Activated T-cell treated with anti-CD3 and anti-CD28 coated beads, Interleukin-2, amount 50 U/mL, for 4 hours (primary cell): ENCODE measurements around the gene KCNE2. TPM values are rescaled to one million over a fixed set of nuclear protein-coding genes. Genes with fewer than 3 reads are reported as not detected.
A peak's percentile ranks its signal among the peaks of the same experiment; 100 is the strongest.
"Not testable (repeated sequence)": the region's sequence is repeated elsewhere in the genome, so short reads cannot be mapped to it uniquely, and the experiment has no call there.

Experiments used
- ATAC-seq, 2 donors: fragments of 200-7000 bp; cut with Tn5 transposase; one replicate each; pipeline ENCODE4 v1.10.0; 2021
- DNase-seq: peaks from one replicate; pipeline ENCODE4 v3.0.0-alpha.2; 2020
- H3K27me3 Mint-ChIP-seq: one replicate; pipeline ENCODE4 v1.8.0; 2021; ENCODE audit warnings: low read depth, mixed read lengths
- H3K36me3 Mint-ChIP-seq: one replicate; pipeline ENCODE4 v1.8.0; 2022; ENCODE audit warnings: mixed read lengths; ENCODE audit not compliant: insufficient read depth
- H3K4me1 Mint-ChIP-seq: one replicate; pipeline ENCODE4 v1.8.0; 2021; ENCODE audit warnings: low read depth, mixed read lengths
- H3K4me3 Mint-ChIP-seq: one replicate; pipeline ENCODE4 v1.8.0; 2021; ENCODE audit warnings: mild to moderate bottlenecking, moderate library complexity, mixed read lengths
- H3K9me3 Mint-ChIP-seq: one replicate; pipeline ENCODE4 v1.8.0; 2021; ENCODE audit warnings: mixed read lengths
- total RNA-seq, 3 donors: library from RNA; stranded (reverse); gene quantifications; one replicate each; pipeline ENCODE4 v1.2.1, GENCODE V29; 2021

The KCNE2 gene
- total RNA-seq, 3 donors from 2014 or later = not detected

DNA sequence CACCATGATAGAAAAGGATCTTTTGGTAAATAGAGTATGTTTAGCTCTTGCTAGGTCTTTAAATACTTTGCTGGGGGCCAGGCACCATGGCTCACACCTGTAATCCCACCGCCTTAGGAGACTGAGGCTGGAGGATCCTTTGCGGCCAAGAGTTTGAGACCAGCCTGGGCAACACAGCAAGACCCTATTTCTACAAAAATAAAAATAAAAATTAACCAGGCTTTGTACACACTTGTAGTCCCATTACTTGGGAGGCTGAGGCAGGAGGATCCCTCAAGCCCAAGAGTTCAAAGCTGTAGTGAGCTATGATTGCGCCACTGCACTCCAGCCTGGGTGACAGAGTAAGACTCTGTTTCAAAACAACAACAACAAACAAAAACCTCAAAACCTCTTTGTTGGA is 1.1 kb upstream of the KCNE2 start:
- Mint-ChIP-seq H3K4me1 (peaks cover 3% of the 10 kb centered on the region), H3K27me3 (peaks cover 15% of the 10 kb centered on the region), H3K9me3 (peaks cover 4% of the 10 kb centered on the region), H3K36me3 (no peaks in the 10 kb centered on the region), H3K4me3 (no peak overlapping the region)
- ATAC-seq (no peak), DNase-seq (no peak)

GRCh38 chr21:34364921-34365320 is 1.1 kb downstream of the KCNE2 start:
- no peak overlapping the region for H3K4me3 Mint-ChIP-seq
- peaks cover 12% of the 10 kb centered on the region for H3K27me3 Mint-ChIP-seq
- H3K4me1 Mint-ChIP-seq = peaks cover 3% of the 10 kb centered on the region
- H3K36me3 Mint-ChIP-seq = no peaks in the 10 kb centered on the region
- no peaks in the 10 kb centered on the region for H3K9me3 Mint-ChIP-seq
- no peak for DNase-seq
- ATAC-seq = no peak

DNA sequence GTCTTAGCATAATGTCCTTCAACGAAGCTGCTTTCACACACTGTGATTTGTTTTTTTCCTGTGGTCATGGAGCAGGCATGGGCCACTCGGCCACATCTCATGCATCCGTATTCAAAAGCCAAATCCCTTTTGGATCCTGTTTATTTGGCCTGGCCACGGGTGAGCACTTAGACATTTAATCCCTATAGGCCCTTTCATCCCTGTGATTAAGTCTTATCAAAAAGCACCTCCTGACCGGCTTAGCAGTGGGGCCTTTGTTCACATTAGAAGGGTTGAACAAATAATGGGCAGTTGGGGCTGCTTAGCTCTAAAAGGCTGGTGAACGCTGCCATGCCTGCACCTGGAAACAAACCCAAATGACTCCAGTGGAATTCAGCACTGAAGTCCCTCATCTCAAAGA is 2.0 kb downstream of the KCNE2 start:
- ATAC-seq (no peak), DNase-seq (no peak)
- H3K4me1 Mint-ChIP-seq = peaks cover 3% of the 10 kb centered on the region
- peaks cover 17% of the 10 kb centered on the region for H3K27me3 Mint-ChIP-seq
- H3K9me3 Mint-ChIP-seq = no peaks in the 10 kb centered on the region
- no peak overlapping the region for H3K4me3 Mint-ChIP-seq
- H3K36me3 Mint-ChIP-seq = no peaks in the 10 kb centered on the region

DNA sequence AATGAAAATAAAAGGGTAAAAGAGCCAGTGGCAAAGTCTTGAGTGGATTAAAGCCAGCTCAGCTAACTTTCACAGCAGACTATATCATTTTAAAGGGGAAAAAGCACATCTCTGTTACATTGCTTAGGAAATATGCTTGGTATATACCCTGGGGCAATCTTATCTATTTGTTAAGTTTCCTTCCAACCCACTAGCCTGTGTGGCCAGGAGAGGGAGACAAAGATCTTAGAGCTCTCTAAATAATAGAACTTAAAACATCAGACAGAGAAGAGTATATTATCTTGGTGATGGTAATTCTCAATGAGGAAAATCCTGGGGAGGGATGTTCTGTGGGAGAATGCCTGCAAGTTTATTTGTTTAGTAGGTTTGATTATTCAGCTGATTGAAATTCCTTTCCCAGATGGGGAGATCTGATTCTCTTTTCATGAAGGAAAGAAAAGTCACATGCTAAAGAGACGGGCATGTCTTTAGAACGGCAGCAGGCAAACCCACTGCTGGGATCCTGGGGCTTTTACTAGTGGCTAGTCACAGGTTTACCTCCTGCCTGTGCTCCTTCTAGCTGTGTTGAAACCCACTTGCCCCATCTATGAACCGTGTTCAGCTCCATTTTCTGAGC is 3.6 kb downstream of the KCNE2 start:
- ATAC-seq = peak in 1 of 2 donors; percentile 72
- Mint-ChIP-seq H3K4me3 (no peak overlapping the region), H3K36me3 (no peaks in the 10 kb centered on the region), H3K4me1 (no peaks in the 10 kb centered on the region), H3K9me3 (no peaks in the 10 kb centered on the region), H3K27me3 (peaks cover 14% of the 10 kb centered on the region)
- DNase-seq = peak; percentile 22

GRCh38 chr21:34369741-34370140 is 5.9 kb downstream of the KCNE2 start:
- Mint-ChIP-seq H3K36me3 (no peaks in the 10 kb centered on the region), H3K4me1 (no peaks in the 10 kb centered on the region), H3K4me3 (no peak overlapping the region), H3K27me3 (peaks cover 14% of the 10 kb centered on the region), H3K9me3 (no peaks in the 10 kb centered on the region)
- DNase-seq (no peak), ATAC-seq (no peak)

- ATAC-seq (no peak), DNase-seq (no peak)
- H3K4me1 Mint-ChIP-seq = no peaks in the 10 kb centered on the region
- no peaks in the 10 kb centered on the region for H3K9me3 Mint-ChIP-seq
- H3K27me3 Mint-ChIP-seq = peaks cover 14% of the 10 kb centered on the region
- no peaks in the 10 kb centered on the region for H3K36me3 Mint-ChIP-seq
- H3K4me3 Mint-ChIP-seq = no peak overlapping the region
Observed at GRCh38 chr21:34372321-34372720, 8.5 kb downstream of the KCNE2 start.

- ATAC-seq, DNase-seq, H3K4me3 Mint-ChIP-seq, H3K9me3 Mint-ChIP-seq, H3K27me3 Mint-ChIP-seq, H3K36me3 Mint-ChIP-seq, H3K4me1 Mint-ChIP-seq: not testable (repeated sequence)
Observed at GRCh38 chr21:34374462-34374861, 10.7 kb downstream of the KCNE2 start.

- H3K9me3 Mint-ChIP-seq, H3K36me3 Mint-ChIP-seq, H3K4me3 Mint-ChIP-seq, H3K4me1 Mint-ChIP-seq, DNase-seq, H3K27me3 Mint-ChIP-seq: not testable (repeated sequence)
- ATAC-seq = peak; percentile 94 to 98
Observed at GRCh38 chr21:34374940-34375618, 11.3 kb downstream of the KCNE2 start, which contains the start of gene SMIM11. Gene SMIM11, plus strand, starts transcription at chr21:34375507. Its CDS starts 3,998 bp downstream, at chr21:34379505.

DNA sequence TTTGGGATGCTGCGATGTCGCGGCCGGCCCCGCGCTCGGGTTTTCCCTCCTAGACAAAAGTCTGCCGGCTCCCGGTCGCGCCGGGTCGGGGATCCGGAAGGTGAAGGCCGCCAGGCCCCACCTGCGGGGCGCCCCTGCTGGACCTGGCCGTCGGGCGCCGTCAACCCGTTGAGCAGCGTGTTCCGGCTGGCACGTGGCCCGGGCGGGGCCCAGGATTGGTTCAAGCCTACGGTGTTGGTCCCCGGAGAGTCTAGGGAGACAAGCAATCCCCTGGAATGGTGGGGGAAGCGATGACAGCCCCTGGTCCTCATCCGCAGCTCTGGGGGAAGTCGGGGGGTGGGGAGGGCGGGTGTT is 11.8 kb downstream of the KCNE2 start:
- not testable (repeated sequence) for H3K4me1 Mint-ChIP-seq, H3K9me3 Mint-ChIP-seq, H3K27me3 Mint-ChIP-seq, H3K4me3 Mint-ChIP-seq, H3K36me3 Mint-ChIP-seq, DNase-seq
- ATAC-seq = peak; percentile 76 to 82

DNA sequence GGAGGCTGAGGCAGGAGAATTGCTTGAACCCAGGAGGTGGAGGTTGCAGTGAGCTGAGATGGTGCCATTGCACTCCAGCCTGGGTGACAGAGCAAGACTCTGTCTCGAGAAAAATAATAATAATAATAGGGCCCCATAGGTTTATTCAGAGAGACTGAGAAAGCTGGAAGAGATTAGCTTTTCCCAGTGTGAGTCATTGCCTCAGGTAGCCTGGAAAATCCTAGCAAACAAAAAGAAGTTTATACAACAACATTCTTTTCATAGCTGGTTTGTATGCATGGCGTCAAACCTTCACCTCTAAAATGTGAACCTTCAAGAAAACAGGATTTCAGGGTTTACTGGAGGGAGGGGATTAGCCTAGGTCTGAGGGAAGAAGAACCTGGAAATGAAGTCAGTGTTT is 19.3 kb downstream of the KCNE2 start:
- not testable (repeated sequence) for H3K9me3 Mint-ChIP-seq, ATAC-seq, H3K27me3 Mint-ChIP-seq, H3K36me3 Mint-ChIP-seq, H3K4me3 Mint-ChIP-seq, H3K4me1 Mint-ChIP-seq, DNase-seq

DNA sequence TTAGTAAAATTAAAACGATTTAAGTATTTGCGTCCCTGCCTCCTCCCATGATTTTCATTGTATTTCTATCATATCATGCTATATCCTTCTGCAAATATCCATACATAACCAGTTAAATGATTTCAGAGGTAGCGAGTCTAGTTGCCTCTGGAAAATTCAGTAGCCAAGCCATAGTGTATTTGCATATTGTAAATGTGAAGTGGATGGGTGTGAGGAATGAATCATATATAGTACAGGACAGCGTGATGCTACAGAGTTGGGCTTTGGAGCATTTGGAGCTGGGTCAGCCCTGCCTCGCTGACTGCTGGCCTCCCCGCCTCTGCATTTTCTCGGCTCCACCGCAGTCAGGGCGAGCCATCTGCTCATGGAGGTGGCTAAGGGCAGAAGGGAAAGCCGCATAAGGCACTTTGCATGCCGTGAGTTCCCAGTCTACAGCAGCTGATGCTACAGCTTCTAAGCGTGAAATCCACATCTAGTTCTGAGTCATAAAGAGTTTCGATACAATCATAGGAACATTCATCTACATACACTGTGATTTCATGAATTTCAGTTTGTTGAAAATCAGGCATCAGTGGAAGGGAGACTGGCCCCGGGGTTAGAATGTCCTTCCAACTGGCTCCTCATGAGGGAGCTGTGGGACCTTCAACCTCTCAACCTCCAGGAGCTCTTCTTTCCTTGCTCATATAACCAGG is 20.1 kb downstream of the KCNE2 start:
- DNase-seq, H3K9me3 Mint-ChIP-seq, H3K27me3 Mint-ChIP-seq, H3K36me3 Mint-ChIP-seq, H3K4me1 Mint-ChIP-seq, H3K4me3 Mint-ChIP-seq: not testable (repeated sequence)
- ATAC-seq = peak; percentile 90 to 94

GRCh38 chr21:34400522-34400921 is 36.7 kb downstream of the KCNE2 start:
- not testable (repeated sequence) for H3K27me3 Mint-ChIP-seq, DNase-seq, H3K4me3 Mint-ChIP-seq, H3K36me3 Mint-ChIP-seq, H3K9me3 Mint-ChIP-seq, ATAC-seq, H3K4me1 Mint-ChIP-seq

DNA sequence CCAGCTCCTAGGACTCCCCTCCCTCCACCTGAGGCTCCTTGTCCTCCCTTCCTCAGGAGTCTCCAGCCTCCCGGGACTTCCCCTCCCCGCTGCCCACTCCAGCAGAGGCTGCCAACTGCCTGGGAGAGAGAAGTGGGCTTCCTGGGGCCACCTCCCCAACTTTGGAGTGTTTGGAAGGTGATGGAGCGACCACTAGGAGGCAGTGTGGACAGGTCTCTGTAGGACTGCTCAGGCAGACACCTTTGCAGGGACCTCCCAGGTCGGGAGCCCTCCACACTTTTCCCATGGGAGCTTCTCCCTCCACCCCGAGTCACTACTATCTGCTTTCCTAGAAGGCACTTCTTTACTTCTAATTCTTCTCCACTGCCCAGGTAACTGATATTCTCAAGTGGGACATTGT is 40.9 kb downstream of the KCNE2 start:
- not testable (repeated sequence) for H3K27me3 Mint-ChIP-seq, ATAC-seq, H3K4me1 Mint-ChIP-seq, H3K4me3 Mint-ChIP-seq, DNase-seq, H3K36me3 Mint-ChIP-seq, H3K9me3 Mint-ChIP-seq

DNA sequence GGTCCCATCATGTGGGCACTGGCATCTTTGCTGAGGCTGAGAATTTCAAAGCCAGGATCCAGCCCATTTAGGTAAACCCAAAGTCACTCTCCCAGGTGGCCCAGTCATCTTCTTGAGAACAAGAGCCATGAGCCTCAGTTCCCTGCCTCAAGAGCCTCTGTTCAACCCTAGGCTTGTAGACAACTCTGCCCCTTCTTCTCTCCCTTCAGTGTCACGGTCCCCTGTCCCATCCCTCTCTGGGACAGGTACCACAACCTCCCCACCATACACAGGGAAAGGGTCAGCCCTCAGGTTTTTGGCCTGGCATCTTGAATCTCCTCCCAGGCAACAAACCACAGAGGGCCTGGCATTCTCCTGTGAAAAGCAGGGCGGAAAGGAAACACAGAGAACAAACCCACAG is 41.9 kb downstream of the KCNE2 start:
- not testable (repeated sequence) for H3K36me3 Mint-ChIP-seq, ATAC-seq, H3K4me1 Mint-ChIP-seq

GRCh38 chr21:34406102-34406501 is 42.3 kb downstream of the KCNE2 start:
- peak; percentile 83 to 93 for ATAC-seq

More for the DNA sequence above, 41.9 kb downstream of the KCNE2 start:
- not testable (repeated sequence) for DNase-seq, H3K4me3 Mint-ChIP-seq, H3K9me3 Mint-ChIP-seq, H3K27me3 Mint-ChIP-seq

More at GRCh38 chr21:34406102-34406501, 42.3 kb downstream of the KCNE2 start:
- not testable (repeated sequence) for H3K4me1 Mint-ChIP-seq, H3K27me3 Mint-ChIP-seq, H3K9me3 Mint-ChIP-seq, H3K4me3 Mint-ChIP-seq, H3K36me3 Mint-ChIP-seq, DNase-seq
